ENCODE measurements around the gene NFYC. TPM values are rescaled to one million over a fixed set of nuclear protein-coding genes. Genes with fewer than 3 reads are reported as not detected.

NFYC gene
- total RNA-seq, 1 experiment from 2014 or later = 83.0 TPM

GRCh38 chr1:40818264-40818961 is 126.9 kb downstream of the NFYC start:
- H3K4me1 ChIP-seq (ENCODE audit: insufficient read depth, low read length, poor library complexity, severe bottlenecking) = no peaks in the 10 kb centered on the region
- TF ChIP-seq EZH2 (IDR thresholded peaks at IDR 0.05; ENCODE audit: borderline replicate concordance, low read depth, low read length, poor library complexity, severe bottlenecking) (no peak), CTCF (conservative IDR thresholded peaks at IDR 0.05; ENCODE audit: low read depth, low read length) (no peak)
- intact Hi-C loops (cut with micrococcal nuclease; ENCODE audit: unreplicated experiment) = no loop called here
- ChIA-PET POLR2A (ENCODE audit: low non-redundant PET) (interaction anchor here (0.6 kb wide), 1 partner anchor 9 kb away, joined by 7 read pairs; no protein-coding TSS in a partner anchor), CTCF (no interaction called here)
- no peaks in the 10 kb centered on the region for H3K36me3 ChIP-seq (ENCODE audit: insufficient read depth, low read length, poor library complexity, severe bottlenecking)
- H3K27me3 ChIP-seq (replicated peaks; ENCODE audit: insufficient read depth, low read depth, low read length, poor library complexity) = no peaks in the 10 kb centered on the region
- no peak overlapping the region for H3K27ac ChIP-seq (ENCODE audit: low read depth, low read length, poor library complexity, severe bottlenecking)
- H3K4me3 ChIP-seq (ENCODE audit: low read depth, low read length, poor library complexity, severe bottlenecking) = peak overlapping the region; percentile 46
- DNase-seq (ENCODE audit: low spot score) = peak; percentile 78
- no peaks in the 10 kb centered on the region for H3K9me3 ChIP-seq (ENCODE audit: low read depth, low read length, poor library complexity, severe bottlenecking)
- no TSS peak for BruUV-seq (replicated peaks)

GRCh38 chr1:40819101-40819500 is 127.6 kb downstream of the NFYC start:
- Histone ChIP-seq H3K36me3 (ENCODE audit: insufficient read depth, low read length, poor library complexity, severe bottlenecking) (no peaks in the 10 kb centered on the region), H3K4me3 (ENCODE audit: low read depth, low read length, poor library complexity, severe bottlenecking) (no peak overlapping the region), H3K27ac (ENCODE audit: low read depth, low read length, poor library complexity, severe bottlenecking) (no peak overlapping the region), H3K4me1 (ENCODE audit: insufficient read depth, low read length, poor library complexity, severe bottlenecking) (no peaks in the 10 kb centered on the region), H3K27me3 (replicated peaks; ENCODE audit: insufficient read depth, low read depth, low read length, poor library complexity) (no peaks in the 10 kb centered on the region), H3K9me3 (ENCODE audit: low read depth, low read length, poor library complexity, severe bottlenecking) (no peaks in the 10 kb centered on the region)
- ChIA-PET POLR2A (ENCODE audit: low non-redundant PET) (interaction anchor here (0.6 kb wide), 1 partner anchor 10 kb away, joined by 7 read pairs; no protein-coding TSS in a partner anchor), CTCF (no interaction called here)
- no peak for TF ChIP-seq EZH2 (IDR thresholded peaks at IDR 0.05; ENCODE audit: borderline replicate concordance, low read depth, low read length, poor library complexity, severe bottlenecking)
- TF ChIP-seq CTCF (conservative IDR thresholded peaks at IDR 0.05; ENCODE audit: low read depth, low read length) = no peak
- no TSS peak for BruUV-seq (replicated peaks)
- intact Hi-C loops (cut with micrococcal nuclease; ENCODE audit: unreplicated experiment) = no loop called here
- DNase-seq (ENCODE audit: low spot score) = no peak

- no TSS peak for BruUV-seq (replicated peaks)
- ChIA-PET POLR2A (ENCODE audit: low non-redundant PET) (interaction anchor here (0.6 kb wide), 1 partner anchor 42 kb away, joined by 5 read pairs; the partner anchor contains the start of gene CITED4), CTCF (no interaction called here)
- TF ChIP-seq CTCF (conservative IDR thresholded peaks at IDR 0.05; ENCODE audit: low read depth, low read length) (no peak), EZH2 (IDR thresholded peaks at IDR 0.05; ENCODE audit: borderline replicate concordance, low read depth, low read length, poor library complexity, severe bottlenecking) (no peak)
- intact Hi-C loops (cut with micrococcal nuclease; ENCODE audit: unreplicated experiment) = no loop called here
- H3K27ac ChIP-seq (ENCODE audit: low read depth, low read length, poor library complexity, severe bottlenecking) = no peak overlapping the region
- no peaks in the 10 kb centered on the region for H3K4me1 ChIP-seq (ENCODE audit: insufficient read depth, low read length, poor library complexity, severe bottlenecking)
- no peak for DNase-seq (ENCODE audit: low spot score)
- no peaks in the 10 kb centered on the region for H3K27me3 ChIP-seq (replicated peaks; ENCODE audit: insufficient read depth, low read depth, low read length, poor library complexity)
- H3K9me3 ChIP-seq (ENCODE audit: low read depth, low read length, poor library complexity, severe bottlenecking) = no peaks in the 10 kb centered on the region
- no peak overlapping the region for H3K4me3 ChIP-seq (ENCODE audit: low read depth, low read length, poor library complexity, severe bottlenecking)
- no peaks in the 10 kb centered on the region for H3K36me3 ChIP-seq (ENCODE audit: insufficient read depth, low read length, poor library complexity, severe bottlenecking)
Observed at GRCh38 chr1:40820251-40820797, 128.8 kb downstream of the NFYC start.

Small RNAs within 50 kb of the gene (microRNA-seq; reads per million reads assigned to microRNA genes)
- gene MIR30C1 = 193 reads per million, percentile 70 among the genes with 10 or more reads in this experiment
- 15,393 reads per million, percentile 97 among the genes with 10 or more reads in this experiment for gene MIR30E

Other genes starting within 250 kb of the NFYC start
- 14.1 and 18.5 TPM in 2 replicates for gene ZFP69B, start 241.2 kb upstream of the NFYC start, total RNA-seq (2021)
- gene ZFP69, start 214.4 kb upstream of the NFYC start, total RNA-seq (2021) = 6.7 and 7.1 TPM in 2 replicates
- gene EXO5, start 182.9 kb upstream of the NFYC start, total RNA-seq (2021) = 15.1 and 20.3 TPM in 2 replicates
- gene ZNF684, start 160.1 kb upstream of the NFYC start, total RNA-seq (2021) = 10.4 and 11.3 TPM in 2 replicates
- gene RIMS3, start 26.0 kb upstream of the NFYC start, total RNA-seq (2021) = 9.9 and 21.5 TPM in 2 replicates
- gene KCNQ4, start 92.1 kb downstream of the NFYC start, total RNA-seq (2021) = 0.62 and 1.4 TPM in 2 replicates
- gene CITED4, start 170.7 kb downstream of the NFYC start, total RNA-seq (2021) = 1.3 and 1.9 TPM in 2 replicates